GM12878 (cell line): ENCODE data around the gene TMEM37. TPM values are rescaled to one million over a fixed set of nuclear protein-coding genes. Genes with fewer than 3 reads are reported as not detected.

Source experiments
- ATAC-seq: fragments of 200-7000 bp; cut with Tn5 transposase; 3 replicates; pipeline ENCODE4 v1.9.1; 2020; ENCODE audit warnings: mild to moderate bottlenecking, moderate library complexity
- BruUV-seq: library from RNA; stranded (reverse); fragments of 400-500 nt; replicated peaks from 2 replicates; lab custom pipeline; 2021; lab: Mats Ljungman, UMichigan
- CTCF ChIA-PET: fragments of 300-600 bp; sonication (Branson Sonifier 250); formaldehyde crosslinking; extraction: SDS; loops from one replicate; lab custom pipeline; 2021; ENCODE audit warnings: inconsistent platforms; lab: Yijun Ruan, JAX
- POLR2A ChIA-PET: fragments of 350-600 bp; formaldehyde crosslinking; extraction: SDS; loops from one replicate; lab custom pipeline; 2021; ENCODE audit warnings: inconsistent platforms; lab: Charles Lee
- RAD21 ChIA-PET: fragments of 300-600 bp; sonication (Branson Sonifier 250); formaldehyde crosslinking; loops from one replicate; lab custom pipeline; 2023; ENCODE audit warnings: antibody characterized with exemption; ENCODE audit not compliant: unreplicated experiment; lab: Charles Lee
- SMC1A ChIA-PET: fragments of 300-600 bp; sonication (Branson Sonifier 250); formaldehyde crosslinking; loops from one replicate; lab custom pipeline; 2023; ENCODE audit not compliant: unreplicated experiment, uncharacterized antibody; lab: Charles Lee
- DNase-seq: peaks from one replicate; pipeline ENCODE4 v3.0.0-alpha.2; 2011; ENCODE audit warnings: low read depth, low spot score
- FAIRE-seq: peaks from 3 replicates; lab custom pipeline; 2011; peaks lifted over from hg19 to GRCh38; lab: Jason Lieb, UNC
- H2AFZ ChIP-seq: 2 replicates; pipeline ENCODE4 v1.6.0; 2011; ENCODE audit warnings: low read depth, low read length, control low read depth; ENCODE audit not compliant: control insufficient read depth
- H3K27ac ChIP-seq: 2 replicates; pipeline ENCODE4 v1.5.1; 2011; ENCODE audit warnings: control low read depth; ENCODE audit not compliant: control insufficient read depth, insufficient read depth
- H3K27me3 ChIP-seq, 2 experiments: replicated peaks in 1 of 2; 2 replicates each; pipeline versions ENCODE4 v1.6.0 to v1.6.1; 2011; ENCODE audit warnings: low read length in 1 of 2; ENCODE audit not compliant: control insufficient read depth in 2 of 2, insufficient read depth in 2 of 2
- H3K36me3 ChIP-seq, 2 experiments: 2 replicates each; pipeline ENCODE4 v1.5.1; 2011; ENCODE audit warnings: low read length in 1 of 2; ENCODE audit not compliant: control insufficient read depth in 2 of 2, insufficient read depth in 2 of 2
- H3K4me1 ChIP-seq: 2 replicates; pipeline ENCODE4 v1.6.1; 2011; ENCODE audit warnings: mild to moderate bottlenecking, low read length, moderate library complexity, mixed read lengths; ENCODE audit not compliant: control insufficient read depth, insufficient read depth
- H3K4me2 ChIP-seq: 2 replicates; pipeline ENCODE4 v1.6.0; 2011; ENCODE audit warnings: control low read depth; ENCODE audit not compliant: control insufficient read depth, insufficient read depth
- H3K4me3 ChIP-seq: fragments of 200-600 bp; sonication (generic); 2 replicates; pipeline ENCODE4 v1.5.1; 2016
- H3K79me2 ChIP-seq: 2 replicates; pipeline ENCODE4 v1.6.0; 2011; ENCODE audit warnings: low read length; ENCODE audit not compliant: control insufficient read depth, insufficient read depth
- H3K9ac ChIP-seq: 2 replicates; pipeline ENCODE4 v1.8.0; 2011; ENCODE audit warnings: low read length, control low read depth, mixed read lengths; ENCODE audit not compliant: control insufficient read depth, insufficient read depth
- H3K9me3 ChIP-seq: replicated peaks from 3 replicates; pipeline ENCODE4 v1.5.1; 2011; ENCODE audit warnings: mild to moderate bottlenecking, low read length; ENCODE audit not compliant: control insufficient read depth, insufficient read depth
- H4K20me1 ChIP-seq: 2 replicates; pipeline ENCODE4 v1.6.0; 2011; ENCODE audit not compliant: control insufficient read depth, insufficient read depth
- E2F8 ChIP-seq: fragments of 450-650 bp; IDR thresholded peaks from 2 replicates; pipeline ENCODE4 v1.6.1; 2018; ENCODE audit warnings: mild to moderate bottlenecking, low read depth, moderate library complexity; ENCODE audit not compliant: partially characterized antibody
- E4F1 ChIP-seq: fragments of 450-650 bp; IDR thresholded peaks from 2 replicates; pipeline ENCODE4 v1.6.1; 2018; ENCODE audit warnings: borderline replicate concordance, mild to moderate bottlenecking; ENCODE audit not compliant: partially characterized antibody
- EGR1 ChIP-seq, 2 experiments: IDR thresholded peaks; 1 replicate in 1 of 2; 2 replicates in 1 of 2; pipeline ENCODE4 v1.6.1; 2011 to 2012; ENCODE audit warnings: low read depth in 2 of 2, low read length in 2 of 2, borderline replicate concordance in 1 of 2, mild to moderate bottlenecking in 1 of 2, moderate library complexity in 1 of 2
- HDGF ChIP-seq: fragments of 450-650 bp; IDR thresholded peaks from 2 replicates; pipeline ENCODE4 v1.6.1; 2016; ENCODE audit warnings: antibody characterized with exemption
- KDM1A ChIP-seq: fragments of 200-600 bp; sonication (generic); IDR thresholded peaks from 2 replicates; pipeline ENCODE4 v1.6.1; 2016; ENCODE audit warnings: borderline replicate concordance
- NRF1 ChIP-seq: conservative IDR thresholded peaks from 2 replicates; pipeline ENCODE4 v1.6.1; 2011; ENCODE audit warnings: mild to moderate bottlenecking, low read depth, low read length, improper control_type of control experiment
- SUPT20H ChIP-seq: IDR thresholded peaks from 2 replicates; pipeline ENCODE4 v1.6.1; 2011; ENCODE audit warnings: low read depth, mild to moderate bottlenecking, low read length, moderate library complexity, borderline replicate concordance; ENCODE audit not compliant: control insufficient read depth
- TCF3 ChIP-seq: IDR thresholded peaks from 2 replicates; pipeline ENCODE4 v1.6.1; 2012; ENCODE audit warnings: low read depth, mild to moderate bottlenecking, low read length, borderline replicate concordance; ENCODE audit not compliant: insufficient read depth
- TCF7 ChIP-seq: IDR thresholded peaks from 2 replicates; pipeline ENCODE4 v1.6.1; 2014; ENCODE audit warnings: antibody characterized with exemption, borderline replicate concordance
- ZNF217 ChIP-seq: fragments of 450-650 bp; IDR thresholded peaks from 2 replicates; pipeline ENCODE4 v1.6.1; 2017; ENCODE audit warnings: antibody characterized with exemption, mild to moderate bottlenecking
- ZNF274 ChIP-seq: IDR thresholded peaks from one replicate; pipeline ENCODE4 v1.8.0; 2011; ENCODE audit not compliant: insufficient read length, insufficient read depth
- ZNF384 ChIP-seq: IDR thresholded peaks from 2 replicates; pipeline ENCODE4 v1.6.1; 2012; ENCODE audit warnings: low read depth, mild to moderate bottlenecking, low read length, improper control_type of control experiment, borderline replicate concordance
- WGBS: methylation state at CpG from one replicate; pipeline ENCODE4 v1.1.6; 2016; ENCODE audit warnings: low lambda C conversion rate; ENCODE audit not compliant: insufficient replicate concordance, insufficient coverage; ENCODE audit errors: missing lambda C conversion rate; 5-methylcytosine and 5-hydroxymethylcytosine counted together
- in situ Hi-C: fragments of 300-500 bp; cut with MboI; formaldehyde crosslinking; loops from 9 replicates; pipeline ENCODE4 v1.14.3; 2018; ENCODE audit warnings: mixed read lengths
- intact Hi-C: fragments of 100-400 bp; cut with micrococcal nuclease; formaldehyde crosslinking; loops from one replicate; pipeline ENCODE4 v1.14.2; 2022; ENCODE audit not compliant: unreplicated experiment
- polyA plus RNA-seq, 11 experiments: library from polyadenylated mRNA; depleted of rRNA in 4 of 11; unstranded in 6 of 11; stranded (reverse) in 5 of 11; fragments of >200 nt; fragmentation: Nextera tagmentation in 4 of 11; fragmentation: Illumina TruSeq in 1 of 11; extraction: Ambion mirVana in 4 of 11; extraction: Trizol in 1 of 11; gene quantifications; 1 replicate in 1 of 11; 2 replicates in 10 of 11; pipeline versions ENCODE4 v1.2.1 to v1.2.3, GENCODE V29; 2011 to 2016; ENCODE audit warnings: inconsistent platforms in 2 of 11, missing spikeins in 2 of 11, low read depth in 1 of 11
- total RNA-seq, 4 experiments: library from RNA; depleted of rRNA in 3 of 4; stranded (reverse); fragments of >200 nt in 3 of 4; fragmentation: Illumina TruSeq in 1 of 4; extraction: Trizol in 1 of 4; gene quantifications; 2 replicates each; pipeline versions ENCODE4 v1.2.1 to v1.2.3, GENCODE V29; 2013 to 2021

The TMEM37 gene
- total and polyA plus RNA-seq, 10 of the 15 experiments (the other 5 are each of a cell fraction or from before 2014, with no cell fraction given): 0.07 to 0.67 (median 0.24) TPM; not detected in 3

- no peak for TF ChIP-seq NRF1
- no peak for TF ChIP-seq EGR1 (IDR thresholded peaks at IDR 0.05; ENCODE audit: borderline replicate concordance in 1 of 2, low read depth in 2 of 2, low read length in 2 of 2)
These were observed 4.3 kb downstream of the TMEM37 start (continued) for GRCh38 chr2:119435953-119436297.

- Histone ChIP-seq H4K20me1 (no peaks in the 10 kb centered on the region), H3K27ac (no peak overlapping the region), H3K4me1 (no peaks in the 10 kb centered on the region; the same call in 1 of the 2 replicates), H3K9me3 (no peaks in the 10 kb centered on the region), H3K9ac (no peak overlapping the region), H3K36me3 (no peaks in the 10 kb centered on the region), H3K27me3 (peaks cover 0 to 5% of the 10 kb centered on the region in 2 experiments; a peak in 2 of 4 replicates), H3K4me3 (no peak overlapping the region), H3K79me2 (no peaks in the 10 kb centered on the region), H2AFZ (no peak overlapping the region), H3K4me2 (no peak overlapping the region)
- WGBS: 43% methylated on average over 22 of the region's 22 CpGs
- SMC1A ChIA-PET: no interaction called here
- no TSS peak for BruUV-seq
- FAIRE-seq: no peak
- CTCF ChIA-PET: interaction anchor here (1.1 kb wide), 1 partner anchor 38 kb away, joined by 3 read pairs; no protein-coding TSS in a partner anchor
- intact Hi-C loops (no loop called here), in situ Hi-C loops (no loop called here)
- RAD21 ChIA-PET: no interaction called here
- TF ChIP-seq SUPT20H (no peak), ZNF274 (no peak), ZNF217 (no peak), TCF7 (no peak), ZNF384 (no peak), E2F8 (no peak), E4F1 (no peak), HDGF (no peak), TCF3 (no peak), KDM1A (no peak)
- POLR2A ChIA-PET: no interaction called here
- no peak for ATAC-seq
- no peak for DNase-seq
These were observed 5.5 kb downstream of the TMEM37 start for GRCh38 chr2:119436993-119437772.
